PC-3 (cell line): ENCODE data around the gene EP400.

Source experiments
- CTCF ChIP-seq: fragments of 300-600 bp; sonication (generic); conservative IDR thresholded peaks from 2 replicates; pipeline ENCODE4 v1.5.1; 2017; ENCODE audit warnings: antibody characterized with exemption, low read depth, mild to moderate bottlenecking, low read length
- EZH2 ChIP-seq: fragments of 300-600 bp; sonication (generic); IDR thresholded peaks from one replicate; pipeline ENCODE4 v1.6.1; 2017; ENCODE audit warnings: antibody characterized with exemption, mild to moderate bottlenecking, low read length; ENCODE audit not compliant: unreplicated experiment
- EZH2phosphoT487 ChIP-seq: fragments of 300-600 bp; sonication (generic); IDR thresholded peaks from 2 replicates; pipeline ENCODE4 v1.6.1; 2018; ENCODE audit warnings: mild to moderate bottlenecking, antibody characterized with exemption, low read length, borderline replicate concordance

GRCh38 chr12:131923260-131923659 is 26.5 kb upstream of the EP400 start:
- TF ChIP-seq CTCF = no peak
- no peak for TF ChIP-seq EZH2phosphoT487
- no peak for TF ChIP-seq EZH2
